HepG2 (cell line): ENCODE data around the gene MS4A6A. TPM values are rescaled to one million over a fixed set of nuclear protein-coding genes. Genes with fewer than 3 reads are reported as not detected.

Experiments used
- ATAC-seq: fragments of 200-7000 bp; cut with Tn5 transposase; 3 replicates; pipeline ENCODE4 v1.9.1; 2020; ENCODE audit warnings: mild to moderate bottlenecking, moderate library complexity
- BruUV-seq: library from RNA; stranded (reverse); fragments of 400-500 nt; replicated peaks from 2 replicates; lab custom pipeline; 2021; lab: Mats Ljungman, UMichigan
- CTCF ChIA-PET: fragments of 300-600 bp; formaldehyde crosslinking; extraction: SDS; loops from one replicate; lab custom pipeline; 2021; ENCODE audit warnings: low total read pairs, inconsistent platforms, low intra/inter-chr PET ratio; lab: Yijun Ruan, JAX
- POLR2A ChIA-PET: fragments of 350-600 bp; sonication (Branson Sonifier 250); formaldehyde crosslinking; loops from one replicate; lab custom pipeline; 2020; ENCODE audit warnings: antibody characterized with exemption, inconsistent platforms; lab: Yijun Ruan, JAX
- DNase-seq: peaks from one replicate; pipeline ENCODE4 v3.0.0-alpha.2; 2015; ENCODE audit warnings: low spot score
- FAIRE-seq: peaks from 3 replicates; lab custom pipeline; 2011; peaks lifted over from hg19 to GRCh38; lab: Jason Lieb, UNC
- H2AFZ ChIP-seq: one replicate; pipeline ENCODE4 v1.6.1; 2011; ENCODE audit warnings: low read length, inconsistent platforms
- H3K27ac ChIP-seq: fragments of 300-600 bp; 3 replicates; pipeline ENCODE4 v1.8.0; 2011; ENCODE audit warnings: mixed run types, mild to moderate bottlenecking, mixed read lengths, low read length, inconsistent platforms; ENCODE audit not compliant: insufficient read depth; ENCODE audit errors: extremely low read length
- H3K27me3 ChIP-seq, 2 experiments: fragments of 200-600 bp in 1 of 2; 2 replicates in 1 of 2; 3 replicates in 1 of 2; pipeline versions ENCODE4 v1.6.0 to v1.8.0; 2011; ENCODE audit warnings: low read length in 2 of 2, mild to moderate bottlenecking in 2 of 2, moderate library complexity in 2 of 2, inconsistent platforms in 1 of 2; ENCODE audit not compliant: insufficient read depth in 2 of 2, control insufficient read depth in 1 of 2
- H3K36me3 ChIP-seq, 2 experiments: fragments of 200-600 bp in 1 of 2; replicated peaks in 1 of 2; 2 replicates in 1 of 2; 3 replicates in 1 of 2; pipeline versions ENCODE4 v1.5.1 to v1.8.0; 2011; ENCODE audit warnings: low read length in 2 of 2, inconsistent platforms in 1 of 2; ENCODE audit not compliant: insufficient read depth in 2 of 2, control insufficient read depth in 1 of 2
- H3K4me1 ChIP-seq: 2 replicates; pipeline ENCODE4 v1.5.1; 2012; ENCODE audit warnings: low read length, inconsistent platforms; ENCODE audit not compliant: insufficient read depth
- H3K4me2 ChIP-seq: 2 replicates; pipeline ENCODE4 v1.6.0; 2011; ENCODE audit warnings: low read depth, low read length, inconsistent platforms
- H3K4me3 ChIP-seq, 3 experiments: fragments of 200-600 bp in 1 of 3; sonication (generic), shearing (Covaris generic) in 1 of 3; replicated peaks in 1 of 3; 2 replicates each; pipeline ENCODE4 v1.5.1; 2011 to 2016; ENCODE audit warnings: low read length in 3 of 3, inconsistent platforms in 2 of 3, low read depth in 2 of 3, mild to moderate bottlenecking in 2 of 3, control low read depth in 1 of 3, mixed read lengths in 1 of 3; ENCODE audit not compliant: insufficient read depth in 1 of 3
- H3K79me2 ChIP-seq: one replicate; pipeline ENCODE4 v1.6.1; 2011; ENCODE audit warnings: low read length, inconsistent platforms; ENCODE audit not compliant: insufficient read depth
- H3K9ac ChIP-seq: 2 replicates; pipeline ENCODE4 v1.6.0; 2011; ENCODE audit warnings: mild to moderate bottlenecking, low read depth, low read length, inconsistent platforms; ENCODE audit not compliant: insufficient read depth
- H3K9me3 ChIP-seq: 2 replicates; pipeline ENCODE4 v1.5.1; 2012; ENCODE audit warnings: mild to moderate bottlenecking, low read length
- H4K20me1 ChIP-seq: 2 replicates; pipeline ENCODE4 v1.6.0; 2011; ENCODE audit warnings: inconsistent platforms, mild to moderate bottlenecking, low read length, moderate library complexity; ENCODE audit not compliant: insufficient read depth
- ISL2 ChIP-seq: sonication (generic); formaldehyde crosslinking; IDR thresholded peaks from 2 replicates; pipeline ENCODE4 v1.5.0; 2020; ENCODE audit warnings: missing genetic modification reagents
- PAF1 ChIP-seq: IDR thresholded peaks from 2 replicates; pipeline ENCODE4 v1.6.1; 2016; ENCODE audit warnings: missing genetic modification reagents, missing compliant biosample characterization
- SOX13 ChIP-seq, 3 experiments: fragments of 450-650 bp in 1 of 3; sonication (generic) in 1 of 3; formaldehyde crosslinking in 1 of 3; IDR thresholded peaks in 2 of 3; conservative IDR thresholded peaks in 1 of 3; 2 replicates each; pipeline versions ENCODE4 v1.5.0 to v1.6.1; 2016 to 2020; ENCODE audit warnings: antibody characterized with exemption in 1 of 3, mild to moderate bottlenecking in 1 of 3, missing compliant biosample characterization in 1 of 3, missing genetic modification reagents in 1 of 3, moderate library complexity in 1 of 3
- WGBS: methylation state at CpG from one replicate; pipeline ENCODE4 v1.1.6; 2017; ENCODE audit warnings: low lambda C conversion rate; 5-methylcytosine and 5-hydroxymethylcytosine counted together
- in situ Hi-C: cut with HindIII; loops from 2 replicates; pipeline ENCODE4 v1.10.0; 2017; ENCODE audit warnings: low pct_unique_long_range_greater_than_20kb; ENCODE audit not compliant: extremely low pct_ligation_motif_present
- intact Hi-C: fragments of 100-400 bp; cut with micrococcal nuclease; formaldehyde crosslinking; loops from one replicate; pipeline ENCODE4 v1.10.0; 2022; ENCODE audit not compliant: unreplicated experiment
- microRNA-seq: library from miRNA; unstranded; fragments of <30 nt; microRNA quantifications from one replicate; pipeline ENCODE4, GENCODE V29; 2020
- polyA plus RNA-seq, 8 experiments: library from polyadenylated mRNA; depleted of rRNA in 3 of 8; stranded (reverse) in 7 of 8; unstranded in 1 of 8; fragments of >200 nt; fragmentation: Illumina TruSeq in 4 of 8; extraction: Trizol in 4 of 8; gene quantifications; 2 replicates each; pipeline versions ENCODE4 v1.2.1 to v1.2.3, GENCODE V29; 2011 to 2016; ENCODE audit warnings: low read depth in 4 of 8, missing spikeins in 1 of 8, mixed read lengths in 1 of 8; ENCODE audit not compliant: insufficient read depth in 1 of 8
- small RNA-seq, 3 experiments: library from RNA; depleted of rRNA; stranded (forward); fragments of <200 nt; gene quantifications; one replicate each; pipeline ENCODE3, GENCODE V24; 2012; ENCODE audit warnings: low read depth in 2 of 3, low replicate concordance in 1 of 3; ENCODE audit not compliant: insufficient read length in 3 of 3, insufficient read depth in 2 of 3
- total RNA-seq, 5 experiments: library from RNA; depleted of rRNA; stranded (reverse); fragments of >200 nt; fragmentation: Illumina TruSeq; extraction: Trizol; gene quantifications; 2 replicates each; pipeline ENCODE4 v1.2.3, GENCODE V29; 2016; ENCODE audit warnings: low read depth in 1 of 5

Gene MS4A6A
- total and polyA plus RNA-seq, 2 of the 13 experiments (the other 11 are each of a cell fraction or from before 2014, with no cell fraction given) = not detected

- DNase-seq (no peak), FAIRE-seq (no peak), ATAC-seq (no peak)
- Histone ChIP-seq H3K36me3 (no peaks in the 10 kb centered on the region), H3K9ac (no peak overlapping the region), H3K27ac (no peak overlapping the region), H2AFZ (no peak overlapping the region), H3K4me3 (no peak overlapping the region), H3K79me2 (no peaks in the 10 kb centered on the region), H3K4me2 (no peak overlapping the region), H3K9me3 (no peaks in the 10 kb centered on the region), H3K27me3 (no peaks in the 10 kb centered on the region), H3K4me1 (peaks cover 22% of the 10 kb centered on the region), H4K20me1 (no peaks in the 10 kb centered on the region)
- intact Hi-C loops = no loop called here
- ChIA-PET POLR2A (no interaction called here), CTCF (no interaction called here)
- TF ChIP-seq SOX13 (IDR thresholded peaks at IDR 0.05) = no peak
- 0 out of 4 replicates have a peak, but pooled peaks of 1 of the 2 experiments have one; percentile 9 for TF ChIP-seq SOX13 (CRISPR knock-in tag; conservative IDR thresholded peaks at IDR 0.05 in 1 of 2, IDR thresholded peaks at IDR 0.05 in 1 of 2)
- no peak for TF ChIP-seq ISL2
- TF ChIP-seq PAF1 (CRISPR knock-in tag) = no peak
- in situ Hi-C loops = no loop called here
- WGBS = 45% methylated on average over 9 of the region's 11 CpGs
- no TSS peak for BruUV-seq
Observed at GRCh38 chr11:60124802-60125432, 58.0 kb downstream of the MS4A6A start.

Small RNAs within 50 kb of the gene (microRNA-seq; reads per million reads assigned to microRNA genes)
- not detected for gene MIR6503

Small RNAs within 50 kb of the gene (small RNA-seq; reads per million reads assigned to genes)
- gene MIR6503 = 0 reads per million in 3 experiments

Other genes with a start within 250 kb of the MS4A6A start
- not detected in 2 replicates for gene OOSP1, start 244.7 kb downstream of the MS4A6A start, total RNA-seq (2016; rRNA removed; fragmentation: Illumina TruSeq; extraction: Trizol)
- gene OOSP1, start 244.7 kb downstream of the MS4A6A start, polyA plus RNA-seq (2011; rRNA removed) = not detected in 2 replicates
- not detected in 2 replicates for gene OOSP4A, start 219.1 kb downstream of the MS4A6A start, total RNA-seq (2016; rRNA removed; fragmentation: Illumina TruSeq; extraction: Trizol)
- gene OOSP4A, start 219.1 kb downstream of the MS4A6A start, polyA plus RNA-seq (2011; rRNA removed) = not detected in 2 replicates
- gene OOSP4B, start 165.9 kb downstream of the MS4A6A start, total RNA-seq (2016; rRNA removed; fragmentation: Illumina TruSeq; extraction: Trizol) = not detected in 2 replicates
- not detected in 2 replicates for gene OOSP4B, start 165.9 kb downstream of the MS4A6A start, polyA plus RNA-seq (2011; rRNA removed)
- not detected in 2 replicates for gene OOSP2, start 142.7 kb downstream of the MS4A6A start, total RNA-seq (2016; rRNA removed; fragmentation: Illumina TruSeq; extraction: Trizol)
- not detected in 2 replicates for gene OOSP2, start 142.7 kb downstream of the MS4A6A start, polyA plus RNA-seq (2011; rRNA removed)
- gene MS4A3, start 126.4 kb downstream of the MS4A6A start, total RNA-seq (2016; rRNA removed; fragmentation: Illumina TruSeq; extraction: Trizol) = not detected in 2 replicates
- not detected in 2 replicates for gene MS4A3, start 126.4 kb downstream of the MS4A6A start, polyA plus RNA-seq (2011; rRNA removed)
- not detected in 2 replicates for gene MS4A2, start 94.4 kb downstream of the MS4A6A start, total RNA-seq (2016; rRNA removed; fragmentation: Illumina TruSeq; extraction: Trizol)
- not detected in 2 replicates for gene MS4A2, start 94.4 kb downstream of the MS4A6A start, polyA plus RNA-seq (2011; rRNA removed)
- gene MS4A4E, start 60.1 kb upstream of the MS4A6A start, total RNA-seq (2016; rRNA removed; fragmentation: Illumina TruSeq; extraction: Trizol) = not detected in 2 replicates
- not detected in 2 replicates for gene MS4A4E, start 60.1 kb upstream of the MS4A6A start, polyA plus RNA-seq (2011; rRNA removed)
- not detected in 2 replicates for gene MS4A4A, start 97.6 kb upstream of the MS4A6A start, total RNA-seq (2016; rRNA removed; fragmentation: Illumina TruSeq; extraction: Trizol)
- not detected in 2 replicates for gene MS4A4A, start 97.6 kb upstream of the MS4A6A start, polyA plus RNA-seq (2011; rRNA removed)
- not detected in 2 replicates for gene MS4A6E, start 144.2 kb upstream of the MS4A6A start, total RNA-seq (2016; rRNA removed; fragmentation: Illumina TruSeq; extraction: Trizol)
- not detected in 2 replicates for gene MS4A6E, start 144.2 kb upstream of the MS4A6A start, polyA plus RNA-seq (2011; rRNA removed)
- gene MS4A7, start 195.4 kb upstream of the MS4A6A start, total RNA-seq (2016; rRNA removed; fragmentation: Illumina TruSeq; extraction: Trizol) = not detected in 2 replicates
- gene MS4A7, start 195.4 kb upstream of the MS4A6A start, polyA plus RNA-seq (2011; rRNA removed) = not detected in 2 replicates
- not detected in 2 replicates for gene MS4A14, start 213.4 kb upstream of the MS4A6A start, total RNA-seq (2016; rRNA removed; fragmentation: Illumina TruSeq; extraction: Trizol)
- gene MS4A14, start 213.4 kb upstream of the MS4A6A start, polyA plus RNA-seq (2011; rRNA removed) = not detected in 2 replicates
- gene MS4A5, start 246.5 kb upstream of the MS4A6A start, total RNA-seq (2016; rRNA removed; fragmentation: Illumina TruSeq; extraction: Trizol) = not detected in 2 replicates
- gene MS4A5, start 246.5 kb upstream of the MS4A6A start, polyA plus RNA-seq (2011; rRNA removed) = not detected in 2 replicates